Adrenal gland (tissue), 5 donors: ENCODE data around the gene MT1B.

Source experiments
- POLR2A ChIP-seq, 2 donors: fragments of 450-650 bp; IDR thresholded peaks; one replicate each; pipeline ENCODE4 v1.6.1; 2017; ENCODE audit warnings: antibody characterized with exemption in 2 of 2, mild to moderate bottlenecking in 2 of 2, moderate library complexity in 1 of 2
- TF ChIP-seq, protein P1 (sequence below), 6 experiments: fragments of 450-650 bp in 4 of 6; fragments of 200-600 bp in 2 of 6; sonication (generic) in 1 of 6; IDR thresholded peaks; 1 replicate in 5 of 6; 2 replicates in 1 of 6; pipeline versions ENCODE4 v1.5.1 to v1.8.0; 2016 to 2021; ENCODE audit warnings: antibody characterized with exemption in 6 of 6, mild to moderate bottlenecking in 2 of 6, moderate library complexity in 1 of 6
- donor health status: DM: no; HTN: no; CAD: no.

DNA sequence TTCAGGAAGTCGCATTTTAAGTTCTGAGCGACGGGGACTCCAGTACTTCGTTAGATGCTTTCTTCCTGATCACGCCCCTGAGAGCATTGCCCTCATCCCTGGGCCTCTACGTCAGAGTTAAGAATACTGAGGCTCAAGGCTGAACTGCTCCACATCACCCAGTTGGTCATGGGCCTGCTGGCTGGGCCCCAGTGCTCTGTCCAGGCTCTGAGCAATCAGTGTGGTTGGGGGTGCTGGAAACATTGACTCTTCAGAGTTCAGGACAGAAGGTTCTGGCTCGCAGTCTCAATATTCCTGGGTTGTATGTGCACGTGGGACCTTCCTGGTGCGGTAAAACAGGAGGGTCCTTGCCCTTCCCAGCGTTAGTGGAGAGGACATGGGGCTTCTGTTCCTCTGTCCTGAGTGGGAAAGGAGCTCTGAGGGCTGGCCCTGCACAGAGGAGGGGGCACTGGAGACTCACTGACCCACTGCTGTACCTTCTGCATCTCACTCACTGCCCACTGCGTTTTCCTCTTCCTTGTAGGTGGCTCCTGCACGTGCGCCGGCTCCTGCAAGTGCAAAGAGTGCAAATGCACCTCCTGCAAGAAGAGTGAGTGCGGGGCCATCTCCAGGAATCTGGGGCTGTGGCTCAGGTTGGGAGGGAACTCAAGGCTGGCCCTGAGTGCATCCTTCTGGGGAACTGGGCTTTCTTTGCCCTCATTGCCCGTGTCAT lies 25.6 kb upstream of the MT1B start:
- TF ChIP-seq POLR2A (IDR thresholded peaks at IDR 0.05): peak; percentile 10 to 38
- TF ChIP-seq, protein P1, sequence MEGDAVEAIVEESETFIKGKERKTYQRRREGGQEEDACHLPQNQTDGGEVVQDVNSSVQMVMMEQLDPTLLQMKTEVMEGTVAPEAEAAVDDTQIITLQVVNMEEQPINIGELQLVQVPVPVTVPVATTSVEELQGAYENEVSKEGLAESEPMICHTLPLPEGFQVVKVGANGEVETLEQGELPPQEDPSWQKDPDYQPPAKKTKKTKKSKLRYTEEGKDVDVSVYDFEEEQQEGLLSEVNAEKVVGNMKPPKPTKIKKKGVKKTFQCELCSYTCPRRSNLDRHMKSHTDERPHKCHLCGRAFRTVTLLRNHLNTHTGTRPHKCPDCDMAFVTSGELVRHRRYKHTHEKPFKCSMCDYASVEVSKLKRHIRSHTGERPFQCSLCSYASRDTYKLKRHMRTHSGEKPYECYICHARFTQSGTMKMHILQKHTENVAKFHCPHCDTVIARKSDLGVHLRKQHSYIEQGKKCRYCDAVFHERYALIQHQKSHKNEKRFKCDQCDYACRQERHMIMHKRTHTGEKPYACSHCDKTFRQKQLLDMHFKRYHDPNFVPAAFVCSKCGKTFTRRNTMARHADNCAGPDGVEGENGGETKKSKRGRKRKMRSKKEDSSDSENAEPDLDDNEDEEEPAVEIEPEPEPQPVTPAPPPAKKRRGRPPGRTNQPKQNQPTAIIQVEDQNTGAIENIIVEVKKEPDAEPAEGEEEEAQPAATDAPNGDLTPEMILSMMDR (IDR thresholded peaks at IDR 0.05): no peak
